ENCODE data around the gene FMR1. TPM values are rescaled to one million over a fixed set of nuclear protein-coding genes. Genes with fewer than 3 reads are reported as not detected.

Gene FMR1
- total and polyA plus RNA-seq, 2 donors (not counting 3 experiments of a cell fraction or from before 2014, with no cell fraction given): 8.8 to 36.4 TPM

DNA sequence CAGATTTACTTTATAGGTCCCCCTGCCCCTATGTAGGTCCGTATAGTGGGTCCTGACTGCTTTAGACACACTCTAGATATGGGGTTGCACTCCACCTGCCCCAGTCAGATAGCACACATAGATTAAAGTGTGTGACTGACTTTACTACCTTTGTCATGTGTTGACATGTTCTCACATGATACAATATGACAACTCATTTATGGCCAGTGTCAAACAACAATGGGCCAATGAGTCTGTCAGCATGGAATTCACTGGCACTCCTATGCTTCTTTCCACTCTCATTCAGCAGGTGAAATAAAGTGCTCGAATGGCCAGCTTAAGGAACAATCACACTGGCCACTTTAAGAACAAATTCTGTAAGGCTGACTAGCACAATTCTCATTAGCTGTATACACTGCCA, 45.6 kb downstream of the FMR1 start:
- Histone ChIP-seq H3K4me2 (ENCODE audit: insufficient read depth, low read length) (no peak overlapping the region), H3K9me3 (replicated peaks; ENCODE audit: control insufficient read depth, insufficient read depth, low read length) (no peaks in the 10 kb centered on the region), H3K4me1 (ENCODE audit: control insufficient read depth, extremely low read depth, insufficient read depth, low read length) (no peaks in the 10 kb centered on the region), H2AFZ (ENCODE audit: low read depth, low read length) (no peak overlapping the region), H3K4me3 (replicated peaks in 1 of 3; ENCODE audit: insufficient read depth in 1 of 3, low read depth in 1 of 3, low read length in 3 of 3) (no peak overlapping the region), H3K27me3 (ENCODE audit: control insufficient read depth in 2 of 2, insufficient read depth in 2 of 2, low read length in 2 of 2) (no peaks in the 10 kb centered on the region), H3K9ac (replicated peaks; ENCODE audit: extremely low read depth, insufficient read depth, low read length) (no peak overlapping the region), H3K9me1 (replicated peaks; ENCODE audit: control insufficient read depth, extremely low read depth, insufficient read depth, low read length) (no peaks in the 10 kb centered on the region), H3K79me2 (ENCODE audit: control insufficient read depth, insufficient read depth, low read length) (no peaks in the 10 kb centered on the region), H3K27ac (ENCODE audit: insufficient read depth, low read depth, low read length) (no peak overlapping the region), H4K20me1 (replicated peaks; ENCODE audit: control insufficient read depth, extremely low read depth, insufficient read depth, low read length) (no peaks in the 10 kb centered on the region), H3K36me3 (ENCODE audit: control insufficient read depth in 2 of 2, extremely low read depth in 1 of 2, insufficient read depth in 2 of 2, low read length in 2 of 2) (no peaks in the 10 kb centered on the region)
- FAIRE-seq: no peak
- intact Hi-C loops (cut with micrococcal nuclease) (no loop called here), dilution Hi-C loops (cut with MboI; ENCODE audit: extremely low pct_ligation_motif_present, low sequenced_read_pairs) (no loop called here)
- POLR2A ChIA-PET: no interaction called here
- TF ChIP-seq, protein P1, sequence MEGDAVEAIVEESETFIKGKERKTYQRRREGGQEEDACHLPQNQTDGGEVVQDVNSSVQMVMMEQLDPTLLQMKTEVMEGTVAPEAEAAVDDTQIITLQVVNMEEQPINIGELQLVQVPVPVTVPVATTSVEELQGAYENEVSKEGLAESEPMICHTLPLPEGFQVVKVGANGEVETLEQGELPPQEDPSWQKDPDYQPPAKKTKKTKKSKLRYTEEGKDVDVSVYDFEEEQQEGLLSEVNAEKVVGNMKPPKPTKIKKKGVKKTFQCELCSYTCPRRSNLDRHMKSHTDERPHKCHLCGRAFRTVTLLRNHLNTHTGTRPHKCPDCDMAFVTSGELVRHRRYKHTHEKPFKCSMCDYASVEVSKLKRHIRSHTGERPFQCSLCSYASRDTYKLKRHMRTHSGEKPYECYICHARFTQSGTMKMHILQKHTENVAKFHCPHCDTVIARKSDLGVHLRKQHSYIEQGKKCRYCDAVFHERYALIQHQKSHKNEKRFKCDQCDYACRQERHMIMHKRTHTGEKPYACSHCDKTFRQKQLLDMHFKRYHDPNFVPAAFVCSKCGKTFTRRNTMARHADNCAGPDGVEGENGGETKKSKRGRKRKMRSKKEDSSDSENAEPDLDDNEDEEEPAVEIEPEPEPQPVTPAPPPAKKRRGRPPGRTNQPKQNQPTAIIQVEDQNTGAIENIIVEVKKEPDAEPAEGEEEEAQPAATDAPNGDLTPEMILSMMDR (IDR thresholded peaks at IDR 0.05; ENCODE audit: extremely low read depth in 1 of 2, insufficient read depth in 1 of 2, low read depth in 1 of 2, low read length in 2 of 2): no peak
- TF ChIP-seq GATA2 (IDR thresholded peaks at IDR 0.05; ENCODE audit: insufficient read depth, insufficient read length, low read depth, low read length) (no peak), POLR2A (IDR thresholded peaks at IDR 0.05; ENCODE audit: low read depth, low read length) (no peak), FOS (IDR thresholded peaks at IDR 0.05; ENCODE audit: borderline replicate concordance, insufficient read depth, low read length) (no peak), POLR2AphosphoS5 (IDR thresholded peaks at IDR 0.05; ENCODE audit: insufficient read depth, low read depth, low read length) (no peak), MYC (IDR thresholded peaks at IDR 0.05; ENCODE audit: low read depth, low read length) (no peak), EZH2 (IDR thresholded peaks at IDR 0.05; ENCODE audit: borderline replicate concordance, low read depth, low read length, severe bottlenecking) (no peak), JUN (IDR thresholded peaks at IDR 0.05; ENCODE audit: borderline replicate concordance, insufficient read depth, insufficient read length, low read depth) (no peak)
- TF ChIP-seq, protein P2, sequence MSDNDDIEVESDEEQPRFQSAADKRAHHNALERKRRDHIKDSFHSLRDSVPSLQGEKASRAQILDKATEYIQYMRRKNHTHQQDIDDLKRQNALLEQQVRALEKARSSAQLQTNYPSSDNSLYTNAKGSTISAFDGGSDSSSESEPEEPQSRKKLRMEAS (IDR thresholded peaks at IDR 0.05; ENCODE audit: insufficient read depth, insufficient read length): no peak
- CTCF ChIA-PET: no interaction called here
- DNase-seq (ENCODE audit: low read depth, low spot score): no peak
- BruUV-seq (replicated peaks): no TSS peak
